ENCODE results near the gene SLC45A1. TPM values are rescaled to one million over a fixed set of nuclear protein-coding genes. Genes with fewer than 3 reads are reported as not detected.

The SLC45A1 gene
- total RNA-seq, 4 donors from 2014 or later: 5.4 to 15.1 (median 7.6) TPM

GRCh38 chr1:8361198-8361849 is 43.4 kb downstream of the SLC45A1 start:
- 67 to 71% methylated on average over 19 to 21 of the region's 21 CpGs for WGBS, 2 donors
- H3K36me3 ChIP-seq: peaks cover 23 to 95% (median 47%) of the 10 kb centered on the region in 3 donors
- no peak for DNase-seq (ENCODE audit: low spot score in 2 of 2)
- H3K27ac ChIP-seq: peak overlapping the region in 2 of 4 donors; percentile 46 to 79
- H3K27me3 ChIP-seq: no peaks in the 10 kb centered on the region
- no peaks in the 10 kb centered on the region for H3K9me3 ChIP-seq
- TF ChIP-seq CTCF (IDR thresholded peaks at IDR 0.05) (no peak), POLR2A (IDR thresholded peaks at IDR 0.05) (no peak), EP300 (IDR thresholded peaks at IDR 0.05) (no peak)
- no peak overlapping the region for H3K4me3 ChIP-seq
- H3K4me1 ChIP-seq: peaks cover 0 to 54% (median 23%) of the 10 kb centered on the region in 4 donors

- TF ChIP-seq CTCF (IDR thresholded peaks at IDR 0.05) (no peak), POLR2A (IDR thresholded peaks at IDR 0.05) (no peak), EP300 (IDR thresholded peaks at IDR 0.05) (no peak)
- no peak for DNase-seq (ENCODE audit: low spot score in 2 of 2)
- no peak overlapping the region for H3K4me3 ChIP-seq
- H3K27me3 ChIP-seq: no peaks in the 10 kb centered on the region
- WGBS, 2 donors: 87 to 88% methylated on average over 9 to 13 of the region's 13 CpGs
- no peaks in the 10 kb centered on the region for H3K9me3 ChIP-seq
- H3K4me1 ChIP-seq: peaks cover 0 to 63% (median 28%) of the 10 kb centered on the region in 4 donors
- H3K27ac ChIP-seq: peak overlapping the region in 2 of 4 donors; percentile 73 to 79
- H3K36me3 ChIP-seq: peaks cover 19 to 82% (median 34%) of the 10 kb centered on the region in 3 donors
These were observed 44.8 kb downstream of the SLC45A1 start for GRCh38 chr1:8362701-8363101.

GRCh38 chr1:8363186-8363766 is 45.4 kb downstream of the SLC45A1 start:
- WGBS, 2 donors: 42 to 45% methylated on average over 8 of the region's 8 CpGs
- Histone ChIP-seq H3K27me3 (no peaks in the 10 kb centered on the region), H3K4me3 (no peak overlapping the region), H3K4me1 (peaks cover 0 to 69% (median 31%) of the 10 kb centered on the region in 4 donors), H3K27ac (peak overlapping the region in 3 of 4 donors; percentile 1 to 79 (median 73)), H3K36me3 (peaks cover 19 to 76% (median 28%) of the 10 kb centered on the region in 3 donors), H3K9me3 (no peaks in the 10 kb centered on the region)
- no peak for TF ChIP-seq EP300 (IDR thresholded peaks at IDR 0.05)
- TF ChIP-seq POLR2A (IDR thresholded peaks at IDR 0.05): no peak
- TF ChIP-seq CTCF (IDR thresholded peaks at IDR 0.05): no peak
- no peak for DNase-seq (ENCODE audit: low spot score in 2 of 2)

GRCh38 chr1:8363767-8364301 is 45.9 kb downstream of the SLC45A1 start:
- Histone ChIP-seq H3K36me3 (peaks cover 19 to 71% (median 22%) of the 10 kb centered on the region in 3 donors), H3K4me3 (no peak overlapping the region), H3K9me3 (no peaks in the 10 kb centered on the region), H3K27me3 (no peaks in the 10 kb centered on the region), H3K27ac (peak overlapping the region; percentile 1 to 79 (median 66)), H3K4me1 (peaks cover 0 to 75% (median 31%) of the 10 kb centered on the region in 4 donors)
- no peak for TF ChIP-seq EP300 (IDR thresholded peaks at IDR 0.05)
- no peak for TF ChIP-seq POLR2A (IDR thresholded peaks at IDR 0.05)
- TF ChIP-seq CTCF (IDR thresholded peaks at IDR 0.05): no peak
- no peak for DNase-seq (ENCODE audit: low spot score in 2 of 2)
- WGBS, 2 donors: 32 to 35% methylated on average over 13 to 17 of the region's 18 CpGs
